NCI-H226 (cell line): ENCODE measurements around the gene UBE2Q1.

Experiments used
- DNase-seq: peaks from one replicate; pipeline ENCODE4 v3.0.0-alpha.2; 2015

The UBE2Q1 gene

DNA sequence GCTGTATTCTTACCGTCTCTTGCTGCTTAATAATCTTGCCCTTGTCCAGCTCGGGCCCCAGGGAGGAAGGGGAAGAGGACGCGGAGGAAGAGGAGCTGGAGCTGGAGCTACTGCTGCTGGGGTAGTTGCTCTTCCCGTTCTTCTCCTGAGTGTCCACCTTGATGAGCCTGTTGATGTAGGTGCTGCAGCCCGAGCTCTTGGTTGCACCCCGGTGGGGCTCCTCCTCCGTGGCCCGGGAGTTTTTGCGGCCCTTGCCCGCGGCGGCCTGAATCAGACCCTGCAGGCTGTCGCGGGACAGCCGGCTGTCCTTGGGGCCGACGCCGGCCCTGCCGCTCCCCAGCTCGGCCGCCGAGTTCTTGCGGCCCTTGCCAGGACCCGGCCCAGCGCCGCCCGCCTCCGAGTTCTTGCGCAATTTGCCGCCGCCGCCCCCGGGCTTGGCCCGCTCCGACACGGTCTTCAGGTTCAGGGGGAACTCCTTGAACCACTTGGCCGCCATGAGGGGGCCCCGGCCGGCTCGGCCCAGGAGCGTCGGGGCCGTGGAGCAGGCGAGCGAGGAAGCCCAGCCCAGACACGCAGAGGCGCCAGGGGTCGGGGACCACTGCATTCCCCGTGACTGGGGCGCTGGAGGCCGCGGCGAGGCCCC is 56.9 kb downstream of the UBE2Q1 start:
- no peak for DNase-seq

DNA sequence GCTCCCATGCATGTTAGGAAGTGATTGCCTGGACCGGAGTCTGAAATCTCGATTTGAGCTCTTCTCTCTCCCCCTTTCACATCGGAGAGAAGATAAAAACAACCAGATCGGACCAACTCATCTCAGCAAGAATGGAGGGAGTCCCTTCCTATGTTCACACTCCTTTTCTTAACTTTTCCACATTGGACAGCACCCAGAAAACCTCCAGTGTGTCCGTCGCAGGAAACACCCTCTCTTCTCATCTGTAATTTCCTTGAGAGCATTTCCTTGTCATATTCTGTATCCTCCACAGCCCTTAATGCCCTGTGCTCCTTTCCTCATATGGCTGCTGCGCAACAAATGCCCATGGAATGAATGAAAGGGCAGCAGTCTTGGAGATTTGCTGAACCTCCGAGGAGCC is 57.9 kb downstream of the UBE2Q1 start:
- no peak for DNase-seq

DNA sequence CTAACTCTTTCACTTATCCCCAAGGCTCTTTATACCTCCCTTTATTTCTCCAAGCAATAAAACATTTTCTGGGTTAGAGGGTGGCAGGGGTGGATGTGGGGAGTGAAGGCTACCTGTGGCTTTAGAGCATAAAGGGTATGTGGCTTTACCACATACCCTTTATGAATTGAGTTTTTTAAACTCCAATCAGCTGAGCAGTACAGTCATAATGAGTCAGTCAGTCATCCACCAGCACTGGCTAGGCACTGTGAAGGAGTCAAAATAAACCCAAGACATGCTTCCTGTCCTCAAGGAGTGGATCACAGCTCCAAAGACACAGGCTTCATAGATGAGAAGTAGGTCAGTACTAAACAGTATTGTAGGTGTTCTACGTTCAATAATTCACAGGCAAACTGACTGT is 59.0 kb downstream of the UBE2Q1 start:
- DNase-seq: no peak
